Measurements from ENCODE around the gene SDC4. TPM values are rescaled to one million over a fixed set of nuclear protein-coding genes. Genes with fewer than 3 reads are reported as not detected.

Gene SDC4
- total and polyA plus RNA-seq, 12 donors = 48.4 to 161 (median 92.8) TPM

GRCh38 chr20:45300961-45301360 lies 47.3 kb downstream of the SDC4 start:
- DNase-seq = no peak
- Histone ChIP-seq H3K4me3 (no peak overlapping the region), H3K27ac (no peak overlapping the region), H3K36me3 (no peaks in the 10 kb centered on the region), H3K27me3 (peaks cover 0 to 79% (median 50%) of the 10 kb centered on the region in 7 donors), H3K4me1 (no peaks in the 10 kb centered on the region), H3K9me3 (no peaks in the 10 kb centered on the region)
- intact Hi-C loops (cut with DNase I) = no loop called here
- 33 to 47% methylated on average over 4 of the region's 4 CpGs for WGBS, 2 donors
- peak in 4 of 9 donors; percentile 11 to 39 (median 19) for TF ChIP-seq CTCF (IDR thresholded peaks at IDR 0.05)
- peak in 2 of 8 donors; percentile 19 to 35 for ATAC-seq

GRCh38 chr20:45299786-45300185 lies 48.4 kb downstream of the SDC4 start:
- H3K4me1 ChIP-seq = no peaks in the 10 kb centered on the region
- intact Hi-C loops (cut with DNase I) = loop anchor here in 1 of 10 donors (10.0 kb wide), 1 partner anchor 295 kb away; no protein-coding TSS in a partner anchor
- no peak for TF ChIP-seq CTCF (IDR thresholded peaks at IDR 0.05)
- no peak overlapping the region for H3K4me3 ChIP-seq
- ATAC-seq (no peak), DNase-seq (no peak)
- H3K36me3 ChIP-seq = no peaks in the 10 kb centered on the region
- H3K9me3 ChIP-seq = no peaks in the 10 kb centered on the region
- 90 to 92% methylated on average over 6 of the region's 6 CpGs for WGBS, 2 donors
- no peak overlapping the region for H3K27ac ChIP-seq
- peaks cover 0 to 79% (median 54%) of the 10 kb centered on the region in 7 donors for H3K27me3 ChIP-seq

- DNase-seq (no peak), ATAC-seq (no peak)
- no peak overlapping the region for H3K27ac ChIP-seq
- peaks cover 5 to 78% (median 55%) of the 10 kb centered on the region in 7 donors for H3K27me3 ChIP-seq
- H3K36me3 ChIP-seq = no peaks in the 10 kb centered on the region
- intact Hi-C loops (cut with DNase I) = loop anchor here in 1 of 10 donors (10.0 kb wide), 1 partner anchor 293 kb away; no protein-coding TSS in a partner anchor
- 89 to 90% methylated on average over 52 of the region's 52 CpGs for WGBS, 2 donors
- no peak for TF ChIP-seq CTCF (IDR thresholded peaks at IDR 0.05)
- no peaks in the 10 kb centered on the region for H3K9me3 ChIP-seq
- H3K4me1 ChIP-seq = peaks cover 0 to 14% (median 8%) of the 10 kb centered on the region in 9 donors
- H3K4me3 ChIP-seq = no peak overlapping the region
Measured at GRCh38 chr20:45297786-45298497, 50.3 kb downstream of the SDC4 start.

- intact Hi-C loops (cut with DNase I) = loop anchor here in 5 of 10 donors (5.0 to 10.0 kb wide), 4 partner anchors 252 to 290 kb away; no protein-coding TSS in a partner anchor
- H3K9me3 ChIP-seq = no peaks in the 10 kb centered on the region
- ATAC-seq (no peak), DNase-seq (no peak)
- peaks cover 5 to 62% (median 43%) of the 10 kb centered on the region in 7 donors for H3K27me3 ChIP-seq
- no peak overlapping the region for H3K27ac ChIP-seq
- no peaks in the 10 kb centered on the region for H3K36me3 ChIP-seq
- no peak for TF ChIP-seq CTCF (IDR thresholded peaks at IDR 0.05)
- H3K4me1 ChIP-seq = peaks cover 0 to 21% (median 9%) of the 10 kb centered on the region in 9 donors
- H3K4me3 ChIP-seq = no peak overlapping the region
- WGBS, 2 donors = 90 to 98% methylated on average over 1 of the region's 1 CpG
Measured at GRCh38 chr20:45294659-45295058, 53.6 kb downstream of the SDC4 start.
